GM18907 (cell line): Measurements from ENCODE around the gene DOCK1.
"Not testable (repeated sequence)": the region's sequence is repeated elsewhere in the genome, so short reads cannot be mapped to it uniquely, and the experiment has no call there.

Source experiments
- ATAC-seq: cut with Tn5 transposase; IDR thresholded peaks from one replicate; pipeline ENCODE4 v1.9.1; 2021; ENCODE audit warnings: mild to moderate bottlenecking, moderate library complexity; ENCODE audit not compliant: unreplicated experiment

DOCK1 gene

GRCh38 chr10:126924180-126924914, 19.1 kb downstream of the DOCK1 start:
- ATAC-seq, result no peak

GRCh38 chr10:126924915-126925300, 19.7 kb downstream of the DOCK1 start:
- ATAC-seq, result no peak

- ATAC-seq, result no peak
Measured at GRCh38 chr10:126926568-126926967, 21.3 kb downstream of the DOCK1 start.

GRCh38 chr10:126927799-126928198, 22.6 kb downstream of the DOCK1 start:
- ATAC-seq, result no peak

DNA sequence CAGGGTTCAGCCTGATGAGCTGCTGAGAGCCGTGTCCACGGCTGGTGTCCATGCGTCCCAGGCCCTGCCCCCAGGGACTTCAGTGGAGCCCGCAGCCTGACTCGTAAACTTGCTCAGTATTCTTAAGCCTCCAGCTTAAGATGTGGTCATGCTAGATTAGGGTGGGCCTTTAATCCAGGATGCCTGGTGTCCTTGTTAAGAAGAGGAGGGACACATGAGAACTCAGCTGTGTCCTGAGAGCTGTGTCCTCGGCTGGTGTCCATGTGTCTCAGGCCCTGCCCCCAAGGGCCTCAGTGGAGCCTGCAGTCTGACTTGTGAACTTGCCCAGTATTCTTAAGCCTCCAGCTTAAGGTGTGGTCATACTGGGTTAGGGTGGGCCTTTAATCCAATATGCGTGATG, 23.0 kb downstream of the DOCK1 start:
- no peak for ATAC-seq

DNA sequence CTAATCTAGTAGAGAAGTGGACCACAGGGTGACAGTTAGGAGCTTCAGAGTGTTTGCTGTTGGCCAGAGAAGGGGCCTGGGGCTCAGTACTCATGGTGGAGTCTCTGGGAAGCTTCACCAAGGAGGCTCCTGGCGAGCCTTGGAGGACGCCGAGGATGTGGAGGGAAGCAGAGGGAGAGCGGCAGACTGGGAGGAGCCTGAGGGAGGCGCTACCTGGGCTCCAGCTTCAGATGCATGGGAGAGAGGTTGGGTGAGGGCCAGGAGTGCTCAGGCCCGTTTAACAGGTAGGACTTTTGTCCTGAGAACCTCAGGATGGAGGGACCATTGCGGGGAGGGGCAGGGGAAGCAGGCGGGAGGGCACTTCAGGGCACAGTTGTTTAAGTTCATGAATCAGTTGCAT, 24.2 kb downstream of the DOCK1 start:
- ATAC-seq, result no peak

DNA sequence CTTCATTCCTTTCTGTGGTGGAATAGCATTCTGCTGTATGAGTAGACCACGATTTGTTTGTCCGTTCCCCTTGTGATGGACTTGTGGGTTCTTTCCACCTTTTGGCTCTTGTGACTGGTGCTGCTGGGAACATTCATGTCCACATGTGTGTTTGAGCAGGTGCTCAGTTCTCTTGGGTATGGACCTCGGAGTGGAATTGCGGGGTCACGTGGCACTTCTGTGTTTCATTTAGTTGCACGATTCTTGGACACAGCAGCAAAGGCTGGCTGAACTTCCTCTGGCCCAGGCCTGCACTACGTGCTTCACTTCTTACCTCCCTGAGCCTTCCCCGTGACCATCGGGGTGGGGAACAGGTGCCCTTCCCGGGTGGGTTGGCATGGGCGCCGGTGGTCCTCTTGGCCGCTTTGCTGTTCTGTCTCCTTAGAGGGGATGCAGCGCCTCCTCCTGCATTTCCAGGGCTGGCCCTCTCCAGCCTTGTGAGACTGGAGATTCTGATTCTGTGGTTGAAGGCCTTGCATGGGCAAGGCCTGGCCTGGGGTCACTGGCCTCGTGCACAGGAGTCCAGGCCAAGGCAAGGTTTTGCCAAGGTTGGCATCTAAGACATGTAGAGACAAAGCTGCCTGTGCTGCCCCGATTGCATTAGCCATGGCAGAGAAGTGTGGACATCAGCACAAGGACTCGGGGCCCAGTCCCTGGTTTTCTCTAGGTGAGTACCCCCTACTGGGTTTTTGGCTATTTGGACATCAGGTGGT, 25.1 kb downstream of the DOCK1 start:
- ATAC-seq, result no peak

DNA sequence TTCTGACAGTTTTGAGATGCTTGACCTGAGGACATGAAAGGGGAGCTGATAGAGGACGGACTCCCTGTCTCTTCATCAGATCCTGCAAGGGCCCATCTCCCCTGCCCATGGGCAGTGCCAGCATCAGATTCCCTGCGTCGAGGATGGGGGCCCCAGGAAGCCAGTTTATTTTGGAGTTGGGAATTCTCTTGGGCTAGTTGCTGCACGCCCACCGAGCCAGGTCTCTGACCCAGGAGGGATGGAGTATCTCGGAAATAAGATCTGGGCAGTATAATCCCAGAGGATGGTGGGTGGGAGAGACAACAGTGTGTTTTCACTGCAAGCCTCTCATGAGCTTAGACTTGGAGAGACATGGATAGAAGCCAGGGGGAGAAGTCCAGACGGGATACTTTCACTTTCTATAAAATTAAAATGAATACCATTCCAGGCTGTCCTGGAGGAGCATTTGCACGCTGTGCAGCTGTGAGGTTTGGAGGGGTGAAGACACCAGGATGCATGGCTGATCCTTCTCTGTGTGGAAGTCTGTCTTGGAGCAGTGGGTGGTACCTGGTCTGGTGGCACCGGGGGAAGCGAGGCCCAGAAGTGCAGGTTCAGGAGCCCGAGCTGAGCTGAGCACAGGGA, 25.8 kb downstream of the DOCK1 start:
- no peak for ATAC-seq

DNA sequence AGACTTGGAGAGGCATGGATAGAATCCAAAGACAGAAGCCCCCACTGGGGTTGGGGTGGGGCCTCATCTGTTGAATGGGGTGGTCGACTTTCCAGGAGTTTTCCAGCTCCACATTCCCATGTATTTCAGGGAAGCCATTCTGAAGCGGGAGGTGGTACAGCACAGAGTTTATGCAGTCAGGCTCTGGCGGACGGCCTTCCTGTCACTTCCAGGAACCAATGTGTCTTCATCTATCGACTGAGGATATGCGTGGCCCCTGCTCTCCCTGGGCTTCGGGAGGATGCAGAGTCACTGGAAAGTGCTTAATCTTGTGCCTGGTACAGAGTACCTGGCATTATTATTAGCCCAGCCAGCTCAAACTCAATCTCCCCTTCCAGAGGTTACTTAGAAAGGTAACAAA, 26.3 kb downstream of the DOCK1 start:
- no peak for ATAC-seq

DNA sequence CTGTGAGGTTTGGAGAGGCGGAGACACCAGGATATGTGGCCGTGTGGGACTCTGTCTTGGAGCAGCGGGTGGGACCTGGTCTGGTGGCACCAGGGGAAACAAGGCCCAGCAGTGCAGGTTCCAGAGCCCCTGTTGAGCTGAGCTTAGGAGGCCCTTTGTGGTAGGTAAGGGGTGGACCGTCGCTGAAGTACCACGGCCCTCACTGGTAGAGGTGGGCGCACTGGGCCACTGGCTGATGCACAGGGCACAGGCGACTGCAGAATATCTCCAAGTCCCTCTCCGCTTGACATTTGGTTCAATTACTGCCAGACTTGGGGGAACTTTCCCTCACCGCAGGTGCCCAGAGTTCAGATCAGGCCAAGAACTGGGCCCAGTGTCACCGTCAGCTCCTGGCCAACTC, 27.3 kb downstream of the DOCK1 start:
- no peak for ATAC-seq

- ATAC-seq, result no peak
Measured at GRCh38 chr10:126933116-126933515, 27.9 kb downstream of the DOCK1 start.

DNA sequence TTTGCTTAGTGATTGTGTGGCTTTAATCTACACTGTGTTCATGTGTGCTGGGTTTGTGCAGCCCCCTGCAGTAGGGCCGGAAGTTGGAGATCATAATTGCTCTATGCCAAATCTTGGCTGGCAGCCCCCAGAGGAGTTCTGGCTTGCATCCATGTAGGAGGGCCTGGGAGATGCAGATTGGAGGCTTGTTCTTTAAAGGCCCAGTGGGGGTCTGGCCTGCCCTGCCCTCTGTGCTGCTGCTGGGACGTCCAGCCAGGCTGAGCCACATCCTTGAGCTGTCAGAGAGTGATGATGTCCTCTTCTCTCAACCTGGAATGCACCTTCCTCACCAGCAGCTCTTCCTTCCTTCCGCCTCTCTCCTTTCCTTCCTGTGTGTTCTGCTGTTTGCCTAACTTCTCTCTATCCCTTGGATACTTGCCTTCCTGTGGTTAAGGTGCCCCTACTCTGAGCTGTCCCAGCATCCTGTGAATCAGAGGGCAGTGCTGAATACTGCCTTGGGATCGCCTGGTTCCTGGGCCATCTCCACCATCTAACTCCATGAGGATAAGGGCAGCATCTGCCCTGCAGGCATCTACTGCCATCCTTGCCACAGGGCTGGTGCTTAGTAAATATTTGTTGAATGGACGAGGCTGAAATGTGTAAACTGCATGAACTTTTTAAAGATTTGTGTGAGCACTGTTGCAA, 30.2 kb downstream of the DOCK1 start:
- no peak for ATAC-seq

DNA sequence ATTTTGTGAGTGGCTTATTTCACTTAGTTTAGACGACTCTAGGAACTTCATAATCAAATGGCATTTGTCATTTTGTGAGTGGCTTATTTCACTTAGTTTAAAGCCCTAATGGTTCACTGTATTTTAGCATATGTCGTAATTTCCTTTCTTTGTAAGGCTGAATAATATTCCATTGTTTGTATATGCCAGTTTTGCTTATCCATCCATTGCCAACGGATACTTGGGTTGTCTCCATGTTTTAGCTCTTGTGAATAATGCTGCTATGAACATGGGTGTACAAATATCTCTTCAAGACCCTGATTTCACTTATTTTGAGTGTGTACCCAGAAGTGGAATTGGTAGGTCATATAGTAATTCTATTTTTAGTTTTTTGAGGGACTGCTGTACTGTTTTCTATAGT, 31.8 kb downstream of the DOCK1 start:
- no peak for ATAC-seq

DNA sequence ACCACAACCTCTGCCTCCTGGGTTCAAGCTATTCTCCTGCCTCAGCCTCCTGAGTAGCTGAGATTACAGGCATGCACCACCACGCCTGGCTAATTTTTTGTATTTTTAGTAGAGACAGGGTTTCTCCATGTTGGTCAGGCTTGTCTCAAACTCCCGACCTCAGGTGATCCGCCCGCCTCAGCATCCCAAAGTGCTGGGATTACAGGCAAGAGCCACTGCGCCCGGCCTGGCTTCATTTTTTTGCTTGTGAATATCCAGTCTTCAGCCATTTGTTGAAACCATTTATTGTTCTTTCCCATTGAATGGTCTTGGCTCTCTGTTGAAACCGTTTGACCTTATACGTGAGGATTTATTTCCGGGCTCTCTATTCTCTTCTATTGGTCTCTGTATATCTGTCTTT, 32.9 kb downstream of the DOCK1 start:
- ATAC-seq, result not testable (repeated sequence)

DNA sequence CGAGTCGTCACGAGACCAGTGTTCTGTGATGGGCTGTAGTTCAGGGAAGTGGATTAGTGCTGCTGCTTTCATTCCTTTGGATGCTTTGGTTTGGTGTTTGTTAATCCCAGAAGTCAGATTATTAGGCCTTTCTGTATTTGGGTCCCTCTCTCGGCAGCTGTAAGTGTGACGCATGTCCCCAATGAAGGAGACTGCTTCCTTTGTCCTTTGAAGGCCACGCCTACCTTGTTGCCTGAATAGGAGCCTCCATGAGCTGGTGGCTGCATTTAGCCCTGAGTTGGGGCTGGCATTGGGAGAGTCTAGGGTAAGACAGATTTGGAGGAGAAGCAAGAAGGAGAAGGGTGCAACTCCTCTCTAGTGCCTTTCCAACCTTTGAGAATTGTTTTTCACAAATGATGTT, 34.5 kb downstream of the DOCK1 start:
- ATAC-seq, result no peak

DNA sequence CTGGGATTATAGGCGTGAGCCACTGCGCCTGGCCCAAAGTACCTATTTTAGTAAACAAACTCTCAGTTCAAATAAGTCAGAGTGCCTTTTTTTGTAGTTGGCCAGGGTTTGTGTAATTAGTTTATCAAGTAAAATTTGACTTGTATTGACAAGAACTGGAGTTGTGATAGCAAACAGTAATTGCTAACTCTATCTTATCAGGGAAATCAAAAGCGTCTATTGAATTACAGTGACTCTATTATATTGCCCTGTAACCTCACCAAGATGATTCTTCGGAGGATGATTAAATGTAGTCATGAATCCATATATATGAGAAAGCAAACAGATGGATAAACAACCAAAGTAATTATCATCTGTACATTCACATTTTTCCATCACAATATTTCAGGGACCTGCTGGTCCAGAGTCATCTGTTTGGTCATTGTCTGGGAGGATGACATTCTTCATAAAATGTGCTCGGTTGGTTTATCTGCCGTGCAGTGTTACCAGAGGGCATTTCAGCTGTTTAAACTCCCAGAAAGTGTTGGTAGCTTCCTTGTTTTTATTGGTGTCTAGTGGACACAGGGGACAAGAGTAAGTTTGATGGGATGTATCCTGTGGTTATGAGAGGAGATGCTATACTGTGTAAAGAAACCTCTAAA, 35.6 kb downstream of the DOCK1 start:
- ATAC-seq, result no peak

GRCh38 chr10:126944191-126944590, 39.0 kb downstream of the DOCK1 start:
- no peak for ATAC-seq

GRCh38 chr10:126945351-126946030, 40.3 kb downstream of the DOCK1 start:
- ATAC-seq, result no peak

GRCh38 chr10:126946746-126947145, 41.5 kb downstream of the DOCK1 start:
- ATAC-seq, result no peak

DNA sequence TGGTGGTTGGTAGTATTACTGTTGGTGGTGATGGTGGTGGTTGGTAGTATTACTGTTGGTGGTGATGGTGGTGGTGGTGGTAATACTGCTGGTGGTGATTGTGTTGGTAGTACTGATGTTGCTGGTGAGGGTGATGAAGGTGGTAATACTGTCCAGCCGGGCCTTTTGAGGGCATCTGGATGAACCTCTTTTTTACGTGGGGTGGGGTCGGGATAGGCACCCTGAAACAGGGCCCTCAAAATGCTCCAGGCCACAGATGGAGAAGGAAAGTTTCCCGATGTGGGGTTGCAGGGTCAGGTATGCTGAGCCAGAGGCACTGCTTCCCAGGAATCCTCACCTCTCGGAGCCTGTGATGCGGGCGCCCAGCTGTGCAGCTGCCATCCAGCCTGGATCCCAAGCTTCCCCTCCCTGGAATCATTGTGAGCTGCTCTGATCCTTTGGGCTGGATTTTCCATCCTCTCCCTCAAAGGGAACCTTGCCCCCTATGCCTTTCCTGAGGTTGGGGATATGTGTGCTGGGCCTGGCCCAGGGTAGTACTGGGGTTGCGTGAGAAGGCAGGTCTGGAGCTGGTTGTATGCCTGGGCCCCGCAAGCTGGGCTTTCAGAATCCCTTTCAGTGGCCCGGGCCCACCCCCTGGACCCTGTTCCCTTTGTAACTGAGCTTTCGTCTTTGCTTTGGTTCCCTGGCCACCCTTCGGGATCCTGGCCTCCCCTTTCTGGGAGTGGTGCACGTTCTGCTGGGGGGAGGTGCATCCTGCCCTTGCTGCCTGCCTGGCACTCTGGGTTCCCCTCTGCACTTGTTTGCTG, 43.3 kb downstream of the DOCK1 start:
- no peak for ATAC-seq
